NCI-H345 treated with DMSO at 0.1 percent for 48 hours (cell line): ENCODE data around the gene NDUFV1.
"Not testable (repeated sequence)": the region's sequence is repeated elsewhere in the genome, so short reads cannot be mapped to it uniquely, and the experiment has no call there.

Experiments
- DNase-seq: peaks from one replicate; lab custom pipeline; 2025; ENCODE audit not compliant: unreplicated experiment; lab: John Stamatoyannopoulos, UW

Gene NDUFV1

GRCh38 chr11:67585911-67586310 is 20.8 kb upstream of the NDUFV1 start:
- no peak for DNase-seq

DNA sequence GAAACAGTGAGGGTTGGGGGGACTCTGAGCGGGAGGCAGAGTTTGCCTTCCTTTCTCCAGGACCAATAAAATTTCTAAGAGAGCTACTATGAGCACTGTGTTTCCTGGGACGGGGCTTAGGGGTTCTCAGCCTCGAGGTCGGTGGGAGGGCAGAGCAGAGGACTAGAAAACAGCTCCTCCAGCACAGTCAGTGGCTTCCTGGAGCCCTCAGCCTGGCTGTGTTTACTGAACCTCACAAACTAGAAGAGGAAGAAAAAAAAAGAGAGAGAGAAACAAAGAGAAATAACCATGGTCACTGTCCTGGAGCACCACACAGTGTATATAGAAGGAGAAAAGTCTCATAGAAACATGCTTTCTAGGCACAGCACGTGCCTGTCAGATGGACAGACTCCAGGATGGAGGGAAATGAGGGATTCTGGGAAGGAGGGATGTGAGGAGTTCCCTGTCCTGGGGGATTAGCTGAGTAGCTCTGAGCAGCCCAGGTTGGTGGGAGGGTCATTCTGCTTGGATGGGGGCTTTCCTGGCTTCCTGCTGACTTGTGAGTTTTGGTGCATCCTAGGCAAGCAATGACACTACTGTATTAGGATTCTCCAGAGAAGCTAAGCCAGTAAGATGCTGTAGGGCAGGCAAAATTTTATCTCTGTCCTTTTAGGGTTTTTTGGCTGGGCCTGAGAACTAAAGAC is 20.0 kb upstream of the NDUFV1 start:
- DNase-seq: no peak

DNA sequence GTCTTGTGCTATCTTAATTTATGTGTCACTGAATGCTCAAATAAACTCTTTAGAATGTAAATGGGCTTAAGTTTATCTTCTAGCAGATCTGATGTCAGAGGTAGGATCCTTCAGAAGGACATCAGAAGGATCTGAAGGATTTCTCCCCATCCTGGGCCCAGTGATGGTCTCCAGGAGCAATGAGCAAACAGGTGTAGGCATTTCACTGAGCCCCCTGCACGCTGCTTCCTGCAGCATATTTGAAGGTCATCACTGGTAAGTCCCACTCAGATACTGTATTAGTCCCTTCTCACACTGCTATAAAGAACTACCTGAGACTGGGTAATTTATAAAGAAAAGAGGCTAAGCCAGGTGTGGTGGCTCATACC is 18.6 kb upstream of the NDUFV1 start:
- no peak for DNase-seq

DNA sequence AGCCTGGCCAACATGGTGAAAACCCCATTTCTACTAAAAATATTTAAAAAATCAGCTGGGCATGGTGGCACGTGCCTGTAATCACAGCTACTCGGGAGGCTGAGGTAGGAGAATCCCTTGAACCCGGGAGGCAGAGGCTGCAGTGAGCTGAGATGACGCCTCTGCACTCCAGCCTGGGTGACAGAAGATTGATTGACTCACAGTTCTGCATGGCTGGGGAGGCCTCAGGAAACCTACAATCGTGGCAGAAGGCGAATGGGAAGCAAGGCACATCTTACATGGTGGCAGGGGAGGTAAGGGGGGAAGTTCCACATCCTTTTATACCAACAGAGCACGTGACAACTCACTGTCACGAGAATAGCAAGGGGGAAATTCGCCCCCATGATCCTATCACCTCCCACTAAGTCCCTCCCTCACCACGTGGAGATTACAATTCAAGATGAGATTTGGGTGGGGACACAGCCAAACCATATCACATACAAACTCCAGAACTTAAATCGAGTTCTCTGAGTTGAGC is 17.8 kb upstream of the NDUFV1 start:
- not testable (repeated sequence) for DNase-seq

DNA sequence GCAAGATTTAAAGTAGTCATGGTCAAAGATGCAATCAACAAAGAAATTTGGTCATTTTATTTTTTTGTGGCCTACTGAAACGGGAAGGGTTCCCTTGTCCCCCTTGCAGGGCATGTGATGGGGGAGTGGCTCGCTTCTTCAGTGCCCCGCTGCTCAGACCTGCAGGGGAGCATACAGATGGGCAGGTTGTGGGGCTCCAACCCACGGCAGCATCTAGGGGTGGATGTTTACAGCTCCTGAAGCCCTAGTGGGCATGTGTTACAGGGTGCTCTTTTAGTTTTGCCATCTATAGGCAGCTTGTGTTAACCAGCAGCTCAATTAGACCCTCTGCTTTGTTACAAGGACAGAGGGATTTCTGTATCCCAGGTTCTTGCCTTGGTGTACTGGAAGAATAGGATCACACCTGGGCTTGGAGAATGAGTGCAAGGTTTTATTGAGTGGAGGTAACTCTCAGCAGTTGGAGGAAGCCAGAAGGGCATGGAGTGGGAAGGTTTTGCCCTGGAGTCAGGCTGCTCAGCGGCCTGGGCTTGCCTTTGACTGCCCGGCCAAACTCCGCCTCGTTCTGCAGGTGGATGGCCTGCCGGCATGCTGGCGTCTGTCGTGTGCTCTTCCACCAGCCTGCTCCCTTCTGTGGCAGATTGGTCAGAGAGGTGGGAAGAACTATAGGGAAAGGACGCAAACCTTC is 13.7 kb upstream of the NDUFV1 start:
- DNase-seq: no peak

DNA sequence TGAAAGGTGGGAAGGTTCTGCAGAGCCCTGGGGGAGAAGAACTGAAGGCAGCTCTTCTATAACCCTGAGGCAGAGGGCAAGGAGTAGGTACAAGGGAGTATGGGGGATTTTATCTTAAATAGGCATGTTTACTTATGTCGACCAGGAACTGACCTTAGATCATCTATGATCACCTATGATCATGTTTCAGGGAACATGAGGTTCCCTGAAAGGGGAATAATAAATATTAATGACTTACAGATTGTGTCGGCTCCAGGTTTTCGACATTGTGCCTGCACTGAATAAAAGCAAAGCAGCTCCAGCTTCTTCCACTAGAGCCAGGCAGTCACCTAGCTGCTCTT is 13.2 kb upstream of the NDUFV1 start:
- DNase-seq: no peak

- DNase-seq: no peak
Observed at GRCh38 chr11:67594480-67594879, 12.3 kb upstream of the NDUFV1 start.

DNA sequence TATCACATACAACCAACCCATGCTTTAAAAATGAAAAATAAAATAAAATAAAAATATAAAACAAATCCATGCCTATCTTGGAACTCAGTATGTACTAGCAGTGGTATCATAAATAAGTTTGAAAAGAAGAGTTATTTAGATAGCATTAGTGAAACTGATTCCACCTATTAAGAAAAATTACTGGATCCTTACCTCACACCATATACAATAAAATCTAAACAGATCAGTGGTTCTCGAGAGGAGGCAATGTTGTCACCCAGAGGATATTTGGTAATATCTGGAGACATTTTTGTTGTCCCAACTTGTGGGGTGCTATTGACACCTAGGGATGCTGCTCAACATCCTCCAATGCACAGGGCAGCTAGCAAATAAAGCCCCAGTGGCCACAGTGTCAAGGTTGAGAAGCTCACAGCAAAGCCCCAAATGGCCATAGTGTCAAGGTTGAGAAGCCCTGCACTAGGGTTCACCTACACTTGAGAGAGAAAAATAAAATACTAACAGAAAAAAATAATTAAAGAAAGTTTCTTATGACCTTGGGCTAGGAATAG is 9.9 kb upstream of the NDUFV1 start:
- DNase-seq: no peak

- not testable (repeated sequence) for DNase-seq
Observed at GRCh38 chr11:67597458-67597857, 9.3 kb upstream of the NDUFV1 start.

GRCh38 chr11:67597963-67598362 is 8.8 kb upstream of the NDUFV1 start:
- DNase-seq: not testable (repeated sequence)

- DNase-seq: no peak
Observed at GRCh38 chr11:67599149-67599548, 7.6 kb upstream of the NDUFV1 start.

- no peak for DNase-seq
Observed at GRCh38 chr11:67600324-67601029, 6.3 kb upstream of the NDUFV1 start.

DNA sequence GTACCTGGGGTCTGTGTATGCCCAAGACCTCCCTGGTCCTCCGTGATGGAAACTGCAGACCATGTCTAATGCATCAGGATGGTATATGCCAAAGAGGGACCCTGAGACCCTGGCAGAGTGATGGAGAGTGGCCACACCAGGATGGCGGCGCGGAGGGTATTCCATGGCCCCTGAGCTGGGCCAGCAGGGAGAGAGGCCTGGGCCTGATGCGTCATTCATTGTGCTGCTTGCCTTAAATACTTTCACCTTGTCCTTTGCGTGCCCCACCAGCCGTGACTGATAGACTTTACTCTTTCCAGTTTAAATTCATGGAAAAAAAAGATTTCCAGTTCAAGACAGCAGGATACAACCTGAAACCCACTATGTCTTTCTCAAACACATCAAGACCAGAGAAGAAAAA is 5.6 kb upstream of the NDUFV1 start:
- no peak for DNase-seq

GRCh38 chr11:67604119-67604518 is 2.6 kb upstream of the NDUFV1 start:
- DNase-seq: not testable (repeated sequence)

- no peak for DNase-seq
Observed at GRCh38 chr11:67604815-67605214, 1.9 kb upstream of the NDUFV1 start.

- no peak for DNase-seq
Observed at GRCh38 chr11:67605231-67606011, 1.3 kb upstream of the NDUFV1 start.

- no peak for DNase-seq
Observed at GRCh38 chr11:67606093-67606491, 644 bp upstream of the NDUFV1 start.

DNA sequence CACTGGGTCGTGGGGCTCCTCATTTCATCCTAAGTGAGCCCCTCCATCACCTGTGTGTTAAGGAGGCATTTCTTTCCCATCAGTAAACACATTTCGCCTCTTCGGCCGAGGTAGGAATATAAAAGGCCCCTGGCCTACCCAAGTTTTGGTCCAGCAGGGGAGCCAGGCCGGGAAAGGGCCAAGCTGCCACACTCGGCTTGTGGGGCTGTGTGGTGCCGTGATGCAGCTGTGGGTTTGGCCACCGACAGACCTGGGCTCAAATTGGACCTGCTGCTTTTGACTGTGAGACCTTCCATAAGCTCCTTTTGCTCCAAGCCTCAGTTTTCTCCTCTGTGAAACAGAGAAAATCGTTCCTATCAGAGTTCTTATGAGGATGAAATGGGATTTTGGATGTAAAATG is 771 bp downstream of the NDUFV1 start:
- no peak for DNase-seq

DNA sequence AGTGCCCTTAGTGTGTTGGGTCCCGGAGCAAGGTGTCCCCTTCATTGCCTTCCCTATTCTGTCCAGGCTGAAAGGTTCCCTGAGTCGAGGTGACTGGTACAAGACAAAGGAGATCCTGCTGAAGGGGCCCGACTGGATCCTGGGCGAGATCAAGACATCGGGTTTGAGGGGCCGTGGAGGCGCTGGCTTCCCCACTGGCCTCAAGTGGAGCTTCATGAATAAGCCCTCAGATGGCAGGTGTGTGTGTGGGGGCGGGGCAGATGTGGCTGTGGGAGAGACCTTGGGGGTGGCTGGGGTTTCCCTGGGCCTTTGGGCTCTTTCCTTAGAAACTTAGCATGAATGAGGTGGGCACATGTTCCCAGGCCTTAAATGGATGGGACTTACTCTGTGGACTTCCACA is 1.8 kb downstream of the NDUFV1 start:
- DNase-seq: no peak

- no peak for DNase-seq
Observed at GRCh38 chr11:67609316-67609715, 2.6 kb downstream of the NDUFV1 start.

GRCh38 chr11:67610302-67610868 is 3.6 kb downstream of the NDUFV1 start:
- no peak for DNase-seq
